Measurements from ENCODE around the gene TAF11L8.
"Not testable (repeated sequence)": the region's sequence is repeated elsewhere in the genome, so short reads cannot be mapped to it uniquely, and the experiment has no call there.

DNA sequence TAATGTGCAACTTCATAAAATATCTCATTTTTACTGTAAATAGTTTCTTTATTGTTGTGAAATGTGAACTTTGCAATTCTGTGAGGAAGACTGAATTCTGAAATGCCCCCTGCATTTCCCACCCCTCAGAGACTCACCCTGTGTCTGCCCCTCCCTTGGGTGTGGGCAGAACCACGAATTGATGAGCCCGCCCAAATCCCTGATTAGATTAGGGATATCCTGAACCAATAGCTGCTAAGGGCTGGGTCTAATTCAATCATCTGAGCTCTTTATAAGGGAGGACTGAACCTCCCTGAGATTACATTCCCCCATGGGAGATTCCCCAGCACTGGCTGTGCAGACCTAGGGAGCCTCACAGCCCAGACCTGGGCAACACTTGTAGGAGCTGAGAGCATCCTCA lies 19.3 kb upstream of the TAF11L8 start, which contains the start of gene TAF11L12:
- TF ChIP-seq POLR2A (IDR thresholded peaks at IDR 0.05; ENCODE audit: insufficient read depth in 1 of 2, low read depth in 2 of 2, low read length in 2 of 2); MATR3 (CRISPR knock-in tag; IDR thresholded peaks at IDR 0.05); ZSCAN12 (CRISPR knock-in tag; IDR thresholded peaks at IDR 0.05); ZNF143 (CRISPR knock-in tag; IDR thresholded peaks at IDR 0.05); GTF2F1 (IDR thresholded peaks at IDR 0.05; ENCODE audit: low read length); ZBTB21 (CRISPR knock-in tag; IDR thresholded peaks at IDR 0.05): not testable (repeated sequence)
- TF ChIP-seq, protein P1, sequence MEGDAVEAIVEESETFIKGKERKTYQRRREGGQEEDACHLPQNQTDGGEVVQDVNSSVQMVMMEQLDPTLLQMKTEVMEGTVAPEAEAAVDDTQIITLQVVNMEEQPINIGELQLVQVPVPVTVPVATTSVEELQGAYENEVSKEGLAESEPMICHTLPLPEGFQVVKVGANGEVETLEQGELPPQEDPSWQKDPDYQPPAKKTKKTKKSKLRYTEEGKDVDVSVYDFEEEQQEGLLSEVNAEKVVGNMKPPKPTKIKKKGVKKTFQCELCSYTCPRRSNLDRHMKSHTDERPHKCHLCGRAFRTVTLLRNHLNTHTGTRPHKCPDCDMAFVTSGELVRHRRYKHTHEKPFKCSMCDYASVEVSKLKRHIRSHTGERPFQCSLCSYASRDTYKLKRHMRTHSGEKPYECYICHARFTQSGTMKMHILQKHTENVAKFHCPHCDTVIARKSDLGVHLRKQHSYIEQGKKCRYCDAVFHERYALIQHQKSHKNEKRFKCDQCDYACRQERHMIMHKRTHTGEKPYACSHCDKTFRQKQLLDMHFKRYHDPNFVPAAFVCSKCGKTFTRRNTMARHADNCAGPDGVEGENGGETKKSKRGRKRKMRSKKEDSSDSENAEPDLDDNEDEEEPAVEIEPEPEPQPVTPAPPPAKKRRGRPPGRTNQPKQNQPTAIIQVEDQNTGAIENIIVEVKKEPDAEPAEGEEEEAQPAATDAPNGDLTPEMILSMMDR (CRISPR knock-in tag; IDR thresholded peaks at IDR 0.05), result not testable (repeated sequence)
- TF ChIP-seq, protein P2, sequence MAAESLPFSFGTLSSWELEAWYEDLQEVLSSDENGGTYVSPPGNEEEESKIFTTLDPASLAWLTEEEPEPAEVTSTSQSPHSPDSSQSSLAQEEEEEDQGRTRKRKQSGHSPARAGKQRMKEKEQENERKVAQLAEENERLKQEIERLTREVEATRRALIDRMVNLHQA (CRISPR knock-in tag; IDR thresholded peaks at IDR 0.05), result not testable (repeated sequence)
- TF ChIP-seq, protein P3, sequence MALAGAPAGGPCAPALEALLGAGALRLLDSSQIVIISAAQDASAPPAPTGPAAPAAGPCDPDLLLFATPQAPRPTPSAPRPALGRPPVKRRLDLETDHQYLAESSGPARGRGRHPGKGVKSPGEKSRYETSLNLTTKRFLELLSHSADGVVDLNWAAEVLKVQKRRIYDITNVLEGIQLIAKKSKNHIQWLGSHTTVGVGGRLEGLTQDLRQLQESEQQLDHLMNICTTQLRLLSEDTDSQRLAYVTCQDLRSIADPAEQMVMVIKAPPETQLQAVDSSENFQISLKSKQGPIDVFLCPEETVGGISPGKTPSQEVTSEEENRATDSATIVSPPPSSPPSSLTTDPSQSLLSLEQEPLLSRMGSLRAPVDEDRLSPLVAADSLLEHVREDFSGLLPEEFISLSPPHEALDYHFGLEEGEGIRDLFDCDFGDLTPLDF (CRISPR knock-in tag; IDR thresholded peaks at IDR 0.05), result not testable (repeated sequence)
